NCI-H2171 treated with DMSO at 0.1 percent for 48 hours (cell line): Measurements from ENCODE around the gene HPSE2.

ENCODE experiments used
- DNase-seq: peaks from one replicate; lab custom pipeline; 2025; lab: John Stamatoyannopoulos, UW

The HPSE2 gene

GRCh38 chr10:98676895-98677294 lies 558.8 kb downstream of the HPSE2 start:
- no peak for DNase-seq

- DNase-seq: no peak
Observed at GRCh38 chr10:98675902-98676301, 559.8 kb downstream of the HPSE2 start.

DNA sequence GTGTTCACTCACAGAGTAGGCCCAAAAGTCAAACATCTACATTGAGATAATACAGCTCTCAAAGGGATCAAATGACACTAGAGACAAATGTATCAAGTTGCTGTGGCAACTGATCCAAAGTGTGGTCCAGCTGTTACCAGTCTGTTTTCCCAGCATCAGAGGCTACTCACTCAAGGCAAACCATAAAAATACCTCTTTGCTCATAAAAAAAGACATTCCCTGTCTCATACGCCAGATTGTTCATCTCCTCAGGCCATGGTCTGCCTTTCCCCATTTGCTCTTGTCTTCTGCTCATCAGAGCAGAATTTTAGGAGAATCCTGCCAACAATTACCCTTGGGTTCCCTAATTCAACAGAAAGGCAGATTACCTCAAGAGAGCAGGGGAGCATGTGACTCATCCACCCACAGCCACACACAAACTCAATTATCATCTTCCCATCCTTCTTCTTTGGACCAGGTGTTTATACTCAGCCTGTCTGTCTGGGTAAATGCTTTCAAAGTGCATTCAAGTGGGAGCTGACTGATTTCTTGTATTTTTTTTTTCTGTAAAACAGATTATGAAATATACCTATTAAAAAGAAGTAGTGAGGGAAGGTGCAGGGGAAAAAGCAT lies 562.4 kb downstream of the HPSE2 start:
- peak; percentile 94 for DNase-seq

DNA sequence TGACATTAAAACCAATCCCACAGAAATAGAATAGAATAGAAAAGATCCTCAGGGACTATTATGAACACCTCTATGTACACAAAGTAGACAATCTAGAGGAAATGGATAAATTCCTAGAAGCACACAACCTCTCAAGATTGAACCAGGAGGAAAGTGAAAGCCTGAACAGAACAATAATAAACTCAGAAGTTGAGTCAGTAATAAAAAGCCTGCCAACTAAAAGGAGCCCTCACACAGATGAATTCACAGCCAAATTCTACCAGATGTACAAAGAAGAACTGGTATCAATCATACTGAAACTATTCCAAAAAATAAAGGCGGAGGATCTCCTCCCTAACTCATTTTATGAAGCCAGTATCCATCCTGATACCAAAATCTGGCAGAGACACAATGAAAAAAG lies 568.6 kb downstream of the HPSE2 start:
- DNase-seq: no peak

DNA sequence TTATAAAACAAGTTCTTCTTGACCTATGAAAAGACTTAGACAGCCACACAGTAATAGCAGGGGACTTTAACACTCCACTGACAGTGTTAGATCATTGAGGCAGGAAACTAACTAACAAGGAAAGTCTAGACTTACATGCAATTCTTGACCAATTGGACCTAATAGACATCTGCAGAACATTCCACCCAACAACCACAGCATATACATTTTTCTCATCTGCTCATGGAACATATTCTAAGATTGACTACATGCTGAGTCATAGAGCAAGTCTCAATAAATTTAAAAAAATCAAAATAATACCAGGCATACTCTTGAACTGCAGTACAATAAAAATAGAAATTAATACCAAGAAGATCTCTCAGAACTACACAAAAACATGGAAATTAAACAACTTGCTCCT lies 569.4 kb downstream of the HPSE2 start:
- no peak for DNase-seq

DNA sequence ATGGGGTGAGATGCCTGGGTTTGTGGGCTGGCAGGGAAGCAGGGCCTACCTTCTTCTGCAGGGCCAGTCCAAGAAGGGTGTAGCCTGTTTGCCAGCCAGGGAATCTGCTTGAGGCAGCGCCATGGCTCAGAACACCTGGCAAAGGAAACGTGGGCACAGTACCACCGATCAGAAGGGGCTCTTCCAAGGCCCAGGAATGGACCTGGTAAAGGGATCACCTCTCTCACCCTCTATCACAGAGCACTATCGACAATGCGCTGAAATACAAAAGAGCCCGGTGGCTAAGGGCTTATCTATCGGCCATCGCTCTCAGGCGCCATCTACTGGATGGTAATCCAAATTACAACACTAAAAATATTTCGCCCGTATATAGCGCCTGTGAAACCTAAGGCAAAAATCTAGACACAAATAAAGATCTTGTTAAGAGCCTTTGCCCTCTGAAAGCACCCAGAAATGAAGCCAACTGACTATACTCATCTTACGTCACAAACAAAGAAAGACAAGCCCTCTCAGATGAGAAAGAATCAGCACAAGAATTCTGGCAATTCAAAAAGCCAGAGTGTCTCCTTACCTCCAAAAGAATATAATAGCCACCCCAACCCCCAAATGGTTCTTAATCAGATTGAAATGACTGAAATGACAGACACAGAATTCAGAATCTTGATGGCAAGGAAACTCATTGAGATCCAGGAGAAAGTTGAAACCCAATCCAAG lies 571.2 kb downstream of the HPSE2 start:
- DNase-seq: no peak

DNA sequence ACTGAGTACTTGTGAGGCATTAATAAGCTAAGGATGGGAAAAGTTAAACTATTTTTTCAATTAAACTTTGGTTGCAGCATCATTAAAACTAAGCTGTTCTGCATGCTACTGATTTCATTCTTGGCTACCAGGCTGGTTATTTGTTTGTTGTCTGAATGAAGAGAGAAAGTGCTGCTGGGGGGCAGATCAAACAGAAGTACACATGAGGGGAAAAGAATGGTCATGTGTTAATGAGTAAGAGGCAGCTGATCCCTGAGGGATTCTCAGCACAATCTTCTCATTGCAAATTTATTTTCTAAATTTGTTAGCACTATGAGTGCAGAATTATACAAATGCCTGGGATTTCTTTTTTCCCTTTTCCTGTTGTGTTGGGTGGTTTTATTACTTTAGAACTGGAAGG lies 575.7 kb downstream of the HPSE2 start:
- DNase-seq: no peak

DNA sequence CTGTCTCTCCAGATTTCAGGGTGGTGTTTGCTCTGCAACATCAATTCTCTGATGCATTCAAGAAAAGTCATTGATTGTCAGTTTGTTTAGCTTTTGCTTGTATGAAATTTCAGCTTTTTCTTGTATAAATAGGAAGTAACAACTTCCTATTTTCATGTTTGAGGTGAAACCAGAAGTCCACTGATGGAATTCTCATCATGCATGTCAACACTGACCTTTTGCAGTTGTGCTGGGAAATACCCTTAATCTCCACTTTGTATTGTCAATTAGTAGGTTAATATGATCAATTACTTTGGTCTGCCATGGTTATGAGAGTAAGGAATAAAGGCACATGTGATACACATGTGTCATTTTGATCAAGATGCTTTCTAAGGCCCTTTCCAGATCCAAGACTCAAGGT lies 580.2 kb downstream of the HPSE2 start:
- no peak for DNase-seq

- DNase-seq: no peak
Observed at GRCh38 chr10:98649170-98649569, 586.5 kb downstream of the HPSE2 start.

DNA sequence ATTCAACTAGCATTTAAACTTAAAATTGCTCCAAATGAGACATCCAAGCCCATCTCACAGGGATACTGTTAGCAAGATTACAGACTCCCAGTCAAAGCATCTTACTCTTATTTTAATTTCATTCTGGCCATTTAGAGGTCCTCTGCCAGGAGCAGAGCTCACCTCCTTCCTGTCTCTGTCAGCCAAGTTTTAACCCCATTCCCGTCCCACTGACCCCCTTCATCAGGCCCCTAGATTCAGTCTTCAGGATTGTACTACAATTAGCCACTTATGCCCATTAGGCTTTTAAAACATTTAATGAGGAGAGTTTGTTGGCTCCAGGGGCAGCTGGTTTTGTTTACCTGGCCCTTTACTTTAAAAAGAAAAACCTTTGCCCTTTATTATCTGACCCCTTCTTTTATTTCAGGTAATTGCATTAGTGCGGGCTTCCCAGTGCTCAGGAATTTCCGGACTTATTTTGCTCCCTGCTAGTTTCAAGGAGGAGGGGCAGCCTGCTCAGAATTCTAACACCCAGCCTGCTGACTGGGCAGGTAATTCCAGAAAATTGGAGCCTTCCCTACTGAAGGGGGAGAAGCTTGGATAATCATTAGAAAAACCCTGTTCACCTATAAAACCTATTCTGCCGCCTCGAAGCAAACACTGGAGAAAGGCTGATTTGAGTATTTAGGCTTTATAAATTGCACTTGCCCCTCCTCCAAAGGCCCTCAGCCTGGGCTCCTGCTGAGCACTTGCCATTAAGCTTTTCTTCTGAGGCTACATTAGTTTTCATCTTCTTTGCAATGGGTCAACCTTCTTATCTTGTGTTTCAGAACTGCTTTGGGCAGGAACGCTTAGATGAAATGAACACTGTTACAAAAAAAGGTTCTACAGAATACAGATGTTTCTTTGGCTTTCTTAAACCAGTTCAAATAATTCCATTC lies 588.4 kb downstream of the HPSE2 start:
- DNase-seq: no peak

DNA sequence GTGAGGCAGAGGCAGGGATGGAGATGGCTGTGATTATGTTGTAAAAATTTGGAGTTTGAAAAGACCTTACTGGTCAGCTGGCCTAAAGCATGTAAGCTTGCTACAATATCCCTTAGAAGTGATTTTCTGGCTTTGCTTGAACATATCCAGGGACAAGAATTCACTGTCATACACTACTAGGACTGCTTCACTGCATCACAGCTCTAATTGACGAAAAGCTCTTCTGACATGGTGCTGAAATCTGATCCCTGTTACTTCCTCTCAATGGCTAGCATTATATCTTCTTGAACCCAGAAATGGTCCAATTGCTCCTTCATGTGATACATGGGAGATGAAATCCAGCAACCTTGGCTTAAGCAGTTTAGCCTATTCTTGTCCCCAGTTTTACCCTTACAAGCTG lies 591.2 kb downstream of the HPSE2 start:
- no peak for DNase-seq

- DNase-seq: no peak
Observed at GRCh38 chr10:98642281-98642680, 593.4 kb downstream of the HPSE2 start.

GRCh38 chr10:98638920-98639319 lies 596.7 kb downstream of the HPSE2 start:
- DNase-seq: no peak

- no peak for DNase-seq
Observed at GRCh38 chr10:98636921-98637329, 598.7 kb downstream of the HPSE2 start.

GRCh38 chr10:98632456-98633150 lies 603.0 kb downstream of the HPSE2 start:
- no peak for DNase-seq

DNA sequence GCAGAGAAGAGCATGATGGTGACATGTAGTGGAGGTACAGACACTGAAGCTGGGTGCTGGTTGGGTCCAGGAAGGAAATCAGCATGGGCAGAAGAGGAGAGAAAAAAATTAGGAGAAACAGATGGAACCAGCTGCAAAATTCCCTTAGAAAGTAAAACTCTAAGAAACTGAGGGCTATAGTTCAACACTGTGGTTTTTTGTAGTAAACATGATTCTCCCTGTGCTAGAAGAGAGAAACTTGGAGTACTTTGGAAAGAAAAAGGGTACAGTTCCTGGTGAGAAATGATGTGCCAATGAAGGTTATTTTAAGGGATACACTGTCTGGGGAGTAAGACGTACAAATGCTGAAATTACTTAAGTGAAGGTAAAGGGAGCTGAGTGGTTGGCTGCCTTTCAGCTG lies 607.4 kb downstream of the HPSE2 start:
- DNase-seq: no peak

DNA sequence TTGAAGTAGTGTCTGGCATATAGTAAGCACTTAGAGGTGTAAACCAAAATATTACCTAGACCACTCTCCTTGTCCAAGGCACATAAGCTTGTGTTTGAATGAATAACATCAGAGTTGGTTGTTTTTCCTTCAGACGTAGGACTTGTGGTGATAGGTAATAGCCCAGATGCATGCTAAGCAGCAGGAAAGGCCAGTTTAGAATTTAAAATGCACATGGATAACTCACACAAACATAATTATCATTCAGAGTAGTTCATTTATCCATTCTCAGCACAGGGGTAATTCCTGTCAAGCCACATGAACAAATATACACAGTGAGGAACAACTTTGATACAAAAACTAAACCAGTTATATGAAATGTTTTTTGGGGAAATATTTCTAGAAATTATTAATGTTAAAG lies 607.9 kb downstream of the HPSE2 start:
- DNase-seq: no peak

GRCh38 chr10:98624963-98625362 lies 610.7 kb downstream of the HPSE2 start:
- DNase-seq: no peak

DNA sequence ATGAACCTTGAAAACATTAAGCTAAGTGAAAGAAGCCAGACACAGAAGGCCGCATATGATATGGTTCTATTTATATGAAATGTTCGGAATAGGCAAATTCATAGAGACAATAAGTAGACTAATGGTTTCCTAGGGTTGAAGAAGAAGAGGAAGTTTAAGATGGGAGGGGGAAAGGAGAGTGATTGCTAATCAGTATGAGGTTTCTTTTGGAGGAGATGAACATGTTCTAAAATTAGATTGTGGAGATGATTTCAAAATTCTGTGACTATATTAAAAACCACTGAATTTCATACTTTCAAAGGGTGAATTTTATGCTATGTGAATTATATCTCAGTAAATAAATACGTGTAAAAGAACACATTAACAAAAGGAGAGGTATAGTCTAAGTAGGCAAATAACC lies 612.5 kb downstream of the HPSE2 start:
- DNase-seq: no peak

DNA sequence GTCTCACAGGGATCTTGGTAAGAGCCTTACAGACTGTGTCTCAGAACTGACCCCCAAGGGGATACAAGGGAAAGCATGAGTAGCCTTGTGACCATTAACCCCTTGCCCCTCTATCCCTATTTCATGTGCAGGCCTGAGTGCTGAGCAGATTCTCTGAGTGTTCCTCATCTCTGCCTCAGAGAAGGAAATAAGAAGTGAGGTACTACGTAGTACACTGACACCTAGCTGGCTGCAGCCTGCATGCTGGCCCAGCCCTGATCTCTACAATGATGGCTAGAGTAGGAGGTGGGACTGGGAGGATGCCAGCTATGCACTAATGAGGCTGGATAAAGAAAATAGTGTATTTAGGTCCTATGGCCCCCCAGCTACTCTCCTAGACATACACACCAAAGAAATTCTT lies 614.0 kb downstream of the HPSE2 start:
- DNase-seq: no peak

DNA sequence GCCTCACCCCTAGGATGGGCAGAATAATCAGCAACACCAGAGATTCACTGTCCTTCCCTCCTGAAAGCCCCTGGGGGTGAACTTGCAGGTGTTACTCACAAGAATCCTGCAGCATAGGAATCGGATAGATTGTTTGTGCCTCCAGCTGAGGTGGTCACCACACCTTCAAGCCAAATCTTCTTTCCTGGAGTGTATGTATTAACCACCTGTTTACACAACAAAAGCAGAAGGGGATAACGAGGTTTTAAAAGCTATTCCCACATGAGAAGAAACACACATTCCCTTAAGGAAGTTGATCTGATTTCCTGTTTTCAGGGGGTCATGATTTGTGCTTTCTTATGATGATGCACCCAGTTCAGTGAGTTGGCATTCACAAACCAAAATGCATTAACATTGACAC lies 615.1 kb downstream of the HPSE2 start:
- no peak for DNase-seq

DNA sequence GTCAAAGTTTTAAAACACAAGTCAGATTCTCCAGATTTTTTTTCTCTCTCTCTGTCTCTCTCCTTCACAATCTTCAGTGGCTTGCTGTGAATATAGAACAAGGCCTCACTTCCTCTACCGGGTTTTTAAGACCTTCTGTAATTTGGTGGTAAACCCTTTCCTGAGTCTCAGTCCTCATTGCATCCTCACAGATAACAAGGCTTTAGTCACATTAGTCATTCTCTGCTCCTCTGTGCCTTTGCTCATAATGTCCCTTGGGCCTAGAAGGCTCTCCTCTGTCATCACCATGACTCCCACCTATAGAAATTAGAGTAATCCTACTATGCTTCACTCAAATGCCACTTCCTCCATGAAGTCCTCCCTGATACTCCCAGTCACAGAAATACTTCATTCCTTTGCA lies 616.2 kb downstream of the HPSE2 start:
- DNase-seq: no peak
